Ascending aorta (tissue), 2 donors: Measurements from ENCODE around the gene HDAC8. TPM values are rescaled to one million over a fixed set of nuclear protein-coding genes. Genes with fewer than 3 reads are reported as not detected.

Source experiments
- DNase-seq, 2 donors: peaks; one replicate each; pipeline ENCODE4 v3.0.0-alpha.2; 2019; ENCODE audit warnings: low spot score in 2 of 2
- H3K27ac ChIP-seq, 2 donors: fragments of 200-600 bp; sonication (generic); one replicate each; pipeline ENCODE4 v1.5.1; 2016 to 2017; ENCODE audit warnings: mild to moderate bottlenecking in 1 of 2
- H3K27me3 ChIP-seq: fragments of 200-600 bp; sonication (generic); one replicate; pipeline ENCODE4 v1.5.1; 2017
- H3K36me3 ChIP-seq, 2 donors: fragments of 200-600 bp; sonication (generic); one replicate each; pipeline ENCODE4 v1.5.1; 2016
- H3K4me1 ChIP-seq, 2 donors: fragments of 200-600 bp; sonication (generic); one replicate each; pipeline ENCODE4 v1.5.1; 2016 to 2017; ENCODE audit warnings: mild to moderate bottlenecking in 1 of 2
- H3K4me3 ChIP-seq, 2 donors: fragments of 200-600 bp; sonication (generic); one replicate each; pipeline ENCODE4 v1.5.1; 2016 to 2017; ENCODE audit warnings: mild to moderate bottlenecking in 1 of 2
- H3K9me3 ChIP-seq, 2 donors: fragments of 200-600 bp; sonication (generic); one replicate each; pipeline ENCODE4 v1.5.1; 2016
- CTCF ChIP-seq, 3 experiments: fragments of 200-600 bp in 2 of 3; fragments of 450-650 bp in 1 of 3; sonication (generic) in 2 of 3; IDR thresholded peaks; one replicate each; pipeline ENCODE4 v1.5.1; 2016 to 2019; ENCODE audit warnings: antibody characterized with exemption in 3 of 3, mild to moderate bottlenecking in 1 of 3, moderate library complexity in 1 of 3
- intact Hi-C: fragments of 100-400 bp; cut with DNase I; formaldehyde crosslinking; loops from one replicate; pipeline ENCODE4 v1.15.1; 2023
- total RNA-seq: library from RNA; depleted of rRNA; stranded (reverse); fragments of >200 nt; gene quantifications from one replicate; pipeline ENCODE4 v1.1.0, GENCODE V29; 2016

HDAC8 gene
- total RNA-seq, 1 donor from 2014 or later, result 41.1 TPM

- no peaks in the 10 kb centered on the region for H3K36me3 ChIP-seq
- TF ChIP-seq CTCF (IDR thresholded peaks at IDR 0.05), result no peak
- H3K27ac ChIP-seq, result no peak overlapping the region
- H3K4me3 ChIP-seq, result no peak overlapping the region
- intact Hi-C loops, result no loop called here
- no peaks in the 10 kb centered on the region for H3K27me3 ChIP-seq
- no peak for DNase-seq
- H3K9me3 ChIP-seq, result no peaks in the 10 kb centered on the region
- no peaks in the 10 kb centered on the region for H3K4me1 ChIP-seq
Measured at GRCh38 chrX:72368796-72369195, 203.8 kb downstream of the HDAC8 start.

- intact Hi-C loops, result no loop called here
- H3K36me3 ChIP-seq, result no peaks in the 10 kb centered on the region
- H3K4me1 ChIP-seq, result no peaks in the 10 kb centered on the region
- H3K9me3 ChIP-seq, result no peaks in the 10 kb centered on the region
- no peak overlapping the region for H3K27ac ChIP-seq
- no peaks in the 10 kb centered on the region for H3K27me3 ChIP-seq
- no peak for DNase-seq
- no peak for TF ChIP-seq CTCF (IDR thresholded peaks at IDR 0.05)
- H3K4me3 ChIP-seq, result no peak overlapping the region
Measured at GRCh38 chrX:72367516-72367915, 205.1 kb downstream of the HDAC8 start.

GRCh38 chrX:72366701-72367454 is 205.8 kb downstream of the HDAC8 start:
- no peak overlapping the region for H3K27ac ChIP-seq
- intact Hi-C loops, result no loop called here
- H3K4me1 ChIP-seq, result no peaks in the 10 kb centered on the region
- DNase-seq, result no peak
- no peaks in the 10 kb centered on the region for H3K27me3 ChIP-seq
- H3K9me3 ChIP-seq, result no peaks in the 10 kb centered on the region
- no peak for TF ChIP-seq CTCF (IDR thresholded peaks at IDR 0.05)
- no peaks in the 10 kb centered on the region for H3K36me3 ChIP-seq
- no peak overlapping the region for H3K4me3 ChIP-seq

- H3K27ac ChIP-seq, result no peak overlapping the region
- H3K9me3 ChIP-seq, result no peaks in the 10 kb centered on the region
- intact Hi-C loops, result no loop called here
- H3K36me3 ChIP-seq, result no peaks in the 10 kb centered on the region
- H3K4me1 ChIP-seq, result no peaks in the 10 kb centered on the region
- H3K4me3 ChIP-seq, result no peak overlapping the region
- no peaks in the 10 kb centered on the region for H3K27me3 ChIP-seq
- TF ChIP-seq CTCF (IDR thresholded peaks at IDR 0.05), result no peak
- no peak for DNase-seq
Measured at GRCh38 chrX:72366178-72366577, 206.5 kb downstream of the HDAC8 start.

GRCh38 chrX:72365126-72365525 is 207.5 kb downstream of the HDAC8 start:
- H3K9me3 ChIP-seq, result no peaks in the 10 kb centered on the region
- no peaks in the 10 kb centered on the region for H3K4me1 ChIP-seq
- H3K27ac ChIP-seq, result no peak overlapping the region
- no peak for DNase-seq
- no peaks in the 10 kb centered on the region for H3K27me3 ChIP-seq
- H3K36me3 ChIP-seq, result no peaks in the 10 kb centered on the region
- intact Hi-C loops, result no loop called here
- TF ChIP-seq CTCF (IDR thresholded peaks at IDR 0.05), result no peak
- H3K4me3 ChIP-seq, result no peak overlapping the region

GRCh38 chrX:72360326-72360725 is 212.3 kb downstream of the HDAC8 start:
- no peaks in the 10 kb centered on the region for H3K27me3 ChIP-seq
- intact Hi-C loops, result no loop called here
- H3K9me3 ChIP-seq, result no peaks in the 10 kb centered on the region
- DNase-seq, result no peak
- H3K4me1 ChIP-seq, result no peaks in the 10 kb centered on the region
- no peak overlapping the region for H3K27ac ChIP-seq
- H3K4me3 ChIP-seq, result no peak overlapping the region
- no peaks in the 10 kb centered on the region for H3K36me3 ChIP-seq
- no peak for TF ChIP-seq CTCF (IDR thresholded peaks at IDR 0.05)
